Endothelial cell (in vitro differentiated cells): Measurements from ENCODE around the gene VSIG4. TPM values are rescaled to one million over a fixed set of nuclear protein-coding genes. Genes with fewer than 3 reads are reported as not detected.

Experiments used
- DNase-seq: peaks from one replicate; pipeline ENCODE4 v3.0.0; 2021; ENCODE audit warnings: low spot score
- H3K27ac Mint-ChIP-seq: one replicate; pipeline ENCODE4 v1.8.0; 2021; ENCODE audit warnings: mixed read lengths, inconsistent platforms; ENCODE audit not compliant: unreplicated experiment
- H3K27me3 Mint-ChIP-seq: one replicate; pipeline ENCODE4 v1.8.0; 2021; ENCODE audit warnings: mild to moderate bottlenecking, moderate library complexity, mixed read lengths, inconsistent platforms; ENCODE audit not compliant: unreplicated experiment
- H3K36me3 Mint-ChIP-seq: one replicate; pipeline ENCODE4 v1.8.0; 2021; ENCODE audit warnings: mild to moderate bottlenecking, low read depth, mixed read lengths, inconsistent platforms; ENCODE audit not compliant: unreplicated experiment
- H3K4me1 Mint-ChIP-seq: one replicate; pipeline ENCODE4 v1.8.0; 2021; ENCODE audit warnings: mild to moderate bottlenecking, mixed read lengths, inconsistent platforms; ENCODE audit not compliant: unreplicated experiment
- H3K4me3 Mint-ChIP-seq: one replicate; pipeline ENCODE4 v1.8.0; 2021; ENCODE audit warnings: mild to moderate bottlenecking, mixed read lengths, inconsistent platforms; ENCODE audit not compliant: unreplicated experiment
- H3K9me3 Mint-ChIP-seq: one replicate; pipeline ENCODE4 v1.8.0; 2021; ENCODE audit warnings: mixed read lengths, inconsistent platforms; ENCODE audit not compliant: unreplicated experiment
- CTCF ChIP-seq: fragments of 200-600 bp; sonication (generic); IDR thresholded peaks from one replicate; pipeline ENCODE4 v1.5.0; 2021; ENCODE audit warnings: antibody characterized with exemption; ENCODE audit not compliant: unreplicated experiment
- total RNA-seq: library from RNA; stranded (reverse); fragmentation: NEBNext Ultra II Directional; extraction: Animal tissue kit (Norgen Biotek cat#: 25700); gene quantifications from one replicate; pipeline ENCODE4 v1.2.1, GENCODE V29; 2021; ENCODE audit not compliant: unreplicated experiment

The VSIG4 gene
- total RNA-seq, 1 donor from 2014 or later: not detected

GRCh38 chrX:66012094-66012534 is 27.8 kb downstream of the VSIG4 start:
- no peak for TF ChIP-seq CTCF
- DNase-seq: no peak
- Mint-ChIP-seq H3K4me1 (peaks cover 14% of the 10 kb centered on the region), H3K36me3 (no peaks in the 10 kb centered on the region), H3K9me3 (no peaks in the 10 kb centered on the region), H3K4me3 (no peak overlapping the region), H3K27ac (no peak overlapping the region), H3K27me3 (no peaks in the 10 kb centered on the region)

GRCh38 chrX:66009231-66009845 is 30.5 kb downstream of the VSIG4 start:
- Mint-ChIP-seq H3K4me3 (no peak overlapping the region), H3K4me1 (peaks cover 27% of the 10 kb centered on the region), H3K9me3 (no peaks in the 10 kb centered on the region), H3K27me3 (peaks cover 2% of the 10 kb centered on the region), H3K36me3 (no peaks in the 10 kb centered on the region), H3K27ac (no peak overlapping the region)
- TF ChIP-seq CTCF: no peak
- no peak for DNase-seq

DNA sequence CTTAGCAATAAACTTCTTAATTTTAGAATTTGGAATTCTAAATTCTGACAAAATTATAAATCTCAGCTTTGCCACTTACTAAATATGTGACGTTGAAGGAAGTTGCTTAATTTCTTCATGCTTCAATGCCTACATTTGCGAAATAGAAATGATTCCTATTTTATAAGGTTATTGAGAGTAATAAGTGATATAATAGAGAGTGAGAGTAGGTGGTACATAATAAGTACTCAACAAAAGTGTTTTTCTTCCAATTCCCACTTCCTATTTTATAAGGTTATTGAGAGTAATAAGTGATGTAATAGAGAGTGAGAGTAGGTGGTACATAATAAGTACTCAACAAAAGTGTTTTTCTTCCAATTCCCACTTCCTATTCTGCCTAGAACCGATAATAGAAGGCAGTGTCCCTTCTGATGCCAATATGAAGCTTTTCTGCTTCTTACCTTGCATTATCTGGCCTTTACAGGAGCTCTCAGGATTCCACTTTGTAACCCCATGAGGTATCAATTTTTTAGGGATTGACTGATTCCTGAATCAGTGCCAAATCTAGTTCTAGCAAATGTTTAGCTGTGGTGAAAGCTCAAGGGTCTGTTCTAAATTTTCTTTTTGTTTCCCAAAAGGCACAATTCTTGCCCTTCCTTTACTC is 31.4 kb downstream of the VSIG4 start:
- Mint-ChIP-seq H3K4me3 (no peak overlapping the region), H3K9me3 (no peaks in the 10 kb centered on the region), H3K4me1 (peaks cover 31% of the 10 kb centered on the region), H3K27me3 (peaks cover 2% of the 10 kb centered on the region), H3K27ac (no peak overlapping the region), H3K36me3 (no peaks in the 10 kb centered on the region)
- DNase-seq: no peak
- no peak for TF ChIP-seq CTCF

GRCh38 chrX:66007851-66008250 is 32.0 kb downstream of the VSIG4 start:
- no peak for TF ChIP-seq CTCF
- H3K4me1 Mint-ChIP-seq: peaks cover 31% of the 10 kb centered on the region
- no peak overlapping the region for H3K4me3 Mint-ChIP-seq
- peaks cover 2% of the 10 kb centered on the region for H3K27me3 Mint-ChIP-seq
- H3K9me3 Mint-ChIP-seq: no peaks in the 10 kb centered on the region
- no peak overlapping the region for H3K27ac Mint-ChIP-seq
- no peaks in the 10 kb centered on the region for H3K36me3 Mint-ChIP-seq
- DNase-seq: no peak

GRCh38 chrX:66005830-66006449 is 33.9 kb downstream of the VSIG4 start:
- no peak for TF ChIP-seq CTCF
- Mint-ChIP-seq H3K4me3 (no peak overlapping the region), H3K27ac (peak overlapping the region; percentile 79), H3K27me3 (peaks cover 2% of the 10 kb centered on the region), H3K36me3 (no peaks in the 10 kb centered on the region), H3K9me3 (no peaks in the 10 kb centered on the region), H3K4me1 (peaks cover 26% of the 10 kb centered on the region)
- no peak for DNase-seq
